Activated CD4-positive, CD25-positive, alpha-beta regulatory T cell treated with anti-CD3 and anti-CD28 coated beads, Interleukin-2, amount 50 U/mL, for 24 hours (primary cell): ENCODE data around the gene MRPL53.
"Not testable (repeated sequence)": the region's sequence is repeated elsewhere in the genome, so short reads cannot be mapped to it uniquely, and the experiment has no call there.

Experiments used
- ATAC-seq, 2 donors: fragments of 150-1000 bp; cut with Tn5 transposase; one replicate each; pipeline ENCODE4 v1.10.0; 2021; ENCODE audit warnings: mild to moderate bottlenecking in 1 of 2, moderate library complexity in 1 of 2

Gene MRPL53

DNA sequence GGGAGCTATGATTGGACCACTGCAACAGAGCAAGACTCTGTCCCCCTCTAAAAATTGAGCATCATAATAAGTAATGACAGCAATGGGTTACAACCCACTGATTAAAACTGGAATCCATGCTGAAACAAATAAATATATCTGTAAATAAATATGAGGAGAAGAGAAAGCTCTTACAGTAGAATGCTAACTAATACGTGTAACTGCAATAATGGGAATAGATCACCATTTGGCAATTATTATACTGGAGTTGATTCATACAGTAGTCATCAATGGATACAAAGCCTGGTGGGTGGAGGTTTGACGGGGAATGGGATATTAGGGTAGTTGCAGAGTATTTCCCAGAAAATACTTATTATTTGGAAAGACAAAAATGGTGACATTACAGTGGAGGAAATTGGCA, 23.7 kb downstream of the MRPL53 start:
- ATAC-seq, result no peak

DNA sequence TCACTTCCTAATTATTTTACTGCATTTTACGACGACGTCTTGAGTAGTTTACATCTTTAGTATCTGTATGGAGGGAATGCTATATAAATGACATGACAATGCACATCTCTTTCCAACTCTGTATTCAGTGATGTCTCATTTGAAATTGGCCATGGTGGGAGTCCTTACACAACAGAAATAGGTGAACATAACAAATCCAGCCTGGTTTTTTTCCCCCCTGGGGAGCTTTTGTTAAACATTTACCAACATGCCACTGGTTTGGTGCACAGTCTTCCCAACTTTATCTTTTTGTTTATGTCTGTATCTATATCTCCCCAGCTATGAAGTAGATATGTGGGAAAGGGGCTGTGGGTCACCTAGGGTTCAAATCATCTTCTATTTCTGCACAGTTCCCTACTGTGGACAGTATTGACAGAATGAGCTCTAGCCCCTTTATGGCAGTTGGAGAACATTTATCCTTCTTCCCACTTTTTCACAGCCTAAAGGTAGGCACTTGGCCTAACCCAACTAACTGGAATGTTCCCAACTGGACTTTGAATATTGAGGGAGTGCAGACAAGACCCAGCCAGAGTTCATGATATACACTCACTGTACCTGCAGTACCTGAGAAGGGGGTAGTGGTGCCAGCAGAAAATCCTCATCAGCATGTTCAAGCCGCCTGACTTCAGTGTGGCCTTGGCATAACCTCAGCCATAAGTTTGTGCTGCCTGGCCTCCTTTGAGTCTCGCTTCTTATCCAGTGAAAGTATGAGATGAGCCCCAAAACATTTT, 25.1 kb downstream of the MRPL53 start:
- no peak for ATAC-seq

DNA sequence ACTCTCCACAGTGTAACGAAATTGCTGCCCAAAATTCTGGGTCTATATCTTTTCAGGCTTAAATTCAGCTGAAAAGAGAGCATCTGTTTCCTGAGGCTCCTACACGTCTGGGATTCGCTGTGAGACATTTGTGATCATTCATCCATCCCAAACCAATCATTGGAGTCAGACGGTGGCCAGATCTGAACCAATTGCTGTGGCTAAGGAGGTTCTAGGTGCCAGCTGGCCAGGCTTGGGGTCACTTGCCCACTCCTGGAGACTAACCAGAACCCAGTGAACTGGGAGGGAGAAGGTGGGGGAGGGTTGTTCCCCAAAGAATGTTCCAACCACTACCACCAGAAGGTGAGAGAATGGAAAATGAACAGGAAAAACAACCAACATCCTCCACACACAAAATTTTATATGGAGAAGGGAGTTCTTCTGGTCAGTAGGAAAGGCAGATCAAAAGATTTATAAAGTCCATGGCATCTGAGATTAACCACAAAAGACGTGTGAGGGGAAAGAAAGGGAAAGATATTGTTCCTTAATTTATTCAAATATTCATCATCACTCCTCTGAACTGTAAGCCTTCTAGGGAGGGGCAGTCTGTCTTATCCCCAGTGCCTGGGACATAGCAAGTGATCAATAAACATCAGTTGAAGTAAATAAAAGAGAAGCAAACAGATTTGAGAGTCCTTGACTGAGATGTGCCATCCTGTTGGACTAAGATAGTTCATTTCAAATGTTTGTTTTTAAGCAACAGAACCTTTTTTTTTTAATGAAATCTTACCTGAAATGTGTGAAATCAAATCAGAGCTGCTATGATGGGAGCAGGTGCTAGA, 27.8 kb downstream of the MRPL53 start:
- no peak for ATAC-seq

DNA sequence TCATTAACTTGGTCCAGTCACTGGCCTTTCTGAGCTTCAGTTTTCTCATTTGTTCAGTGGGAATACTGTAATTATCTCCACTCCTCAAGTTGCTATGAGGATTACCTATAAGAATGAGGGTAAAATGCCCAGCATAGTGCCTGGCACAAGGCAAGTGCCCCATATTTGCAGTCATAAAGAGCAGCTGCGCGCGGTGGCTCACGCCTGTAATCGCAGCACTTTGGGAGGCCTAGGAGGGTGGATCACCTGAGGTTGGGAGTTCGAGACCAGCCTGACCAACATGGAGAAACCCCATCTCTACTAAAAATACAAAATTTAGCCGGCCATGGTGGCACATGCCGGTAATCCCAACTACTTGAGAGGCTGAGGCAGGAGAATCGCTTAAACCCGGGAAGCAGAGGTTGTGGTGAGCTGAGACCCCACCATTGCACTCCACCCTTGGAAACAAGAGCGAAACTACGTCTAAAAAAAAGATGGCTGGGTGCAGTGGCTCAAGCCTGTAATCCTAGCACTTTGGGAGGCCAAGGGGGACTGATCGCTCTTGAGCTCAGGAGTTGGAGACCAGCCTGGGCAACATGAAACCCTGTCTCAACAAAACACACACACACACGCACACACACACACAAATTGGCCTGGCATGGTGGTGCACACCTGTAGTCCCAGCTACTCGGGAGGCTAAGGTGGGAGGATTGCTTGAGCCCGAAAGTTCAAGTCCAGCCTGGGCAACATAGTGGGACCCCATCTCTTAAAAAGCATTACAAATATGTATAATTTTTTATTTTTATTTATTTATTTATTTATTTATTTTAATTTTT, 29.8 kb downstream of the MRPL53 start:
- ATAC-seq, result not testable (repeated sequence)

DNA sequence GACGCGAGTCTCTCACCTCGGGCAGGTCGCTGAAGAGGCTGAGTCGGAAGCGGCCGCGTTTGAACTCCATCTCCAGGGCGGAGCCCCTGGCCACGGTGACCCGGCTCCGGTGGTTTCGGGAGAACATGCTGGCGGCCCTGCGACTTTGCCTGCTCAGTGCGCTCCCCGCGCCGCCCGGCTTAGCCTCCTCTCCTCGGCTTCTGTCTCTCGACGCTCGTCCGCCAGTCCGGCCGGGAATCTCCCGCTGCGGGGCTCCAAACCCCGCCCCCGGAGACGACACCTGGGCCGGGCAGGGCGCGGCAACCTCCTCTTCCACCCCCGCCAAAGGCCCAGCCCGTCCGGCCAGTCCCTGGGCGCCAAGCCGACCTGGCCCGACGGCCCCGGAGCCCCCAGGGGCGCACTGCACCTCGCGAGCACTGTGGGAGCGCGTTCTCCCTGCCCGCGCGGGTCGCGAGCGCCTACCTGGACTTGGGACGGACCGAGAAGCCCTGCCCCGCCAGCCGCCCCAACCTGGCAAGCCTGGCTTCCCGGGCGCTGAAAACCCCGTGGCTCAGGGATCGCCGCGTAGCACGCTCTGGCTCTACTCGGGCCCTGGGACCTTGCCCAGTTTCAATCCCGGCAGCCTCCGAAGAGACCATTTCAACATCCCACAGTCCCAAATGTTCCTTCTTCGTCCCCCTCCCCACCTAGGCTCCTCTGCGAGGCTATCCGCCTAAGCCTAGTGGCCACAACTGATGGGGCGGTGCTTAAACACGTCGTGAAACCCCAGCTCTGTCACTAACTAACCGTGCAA, 30.6 kb downstream of the MRPL53 start, which contains the start of gene RTKN:
RTKN (minus strand) TSS at position 248 of the 793 bp plus-strand sequence; CDS start at position 127, 121 bp downstream.
- peak; percentile 31 to 55 for ATAC-seq

DNA sequence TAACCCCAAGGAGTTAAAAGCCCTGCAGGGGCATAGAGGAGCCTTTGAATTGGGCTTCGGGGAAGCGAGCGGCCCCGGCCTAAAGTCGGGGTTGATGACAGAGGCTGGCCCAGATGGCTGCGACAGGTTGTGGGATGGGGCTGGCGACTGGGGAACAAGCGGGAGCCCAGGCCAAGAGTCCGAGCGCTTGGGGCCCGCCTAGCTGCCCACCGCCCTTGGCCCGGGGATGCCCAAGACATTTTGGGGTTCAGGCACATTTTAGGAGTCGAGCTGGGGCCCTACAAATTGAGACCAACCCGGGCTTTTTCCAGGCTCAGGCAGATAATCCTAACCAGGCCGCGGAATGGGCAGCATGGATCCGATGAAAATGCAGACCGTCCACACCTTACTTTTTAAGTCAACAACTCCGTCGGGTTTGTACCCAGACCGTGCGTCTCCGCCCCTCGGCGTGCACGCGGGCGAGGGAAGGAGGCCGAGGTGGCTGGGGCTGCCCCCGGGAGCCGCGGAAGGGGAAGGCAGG, 31.2 kb downstream of the MRPL53 start:
- no peak for ATAC-seq

DNA sequence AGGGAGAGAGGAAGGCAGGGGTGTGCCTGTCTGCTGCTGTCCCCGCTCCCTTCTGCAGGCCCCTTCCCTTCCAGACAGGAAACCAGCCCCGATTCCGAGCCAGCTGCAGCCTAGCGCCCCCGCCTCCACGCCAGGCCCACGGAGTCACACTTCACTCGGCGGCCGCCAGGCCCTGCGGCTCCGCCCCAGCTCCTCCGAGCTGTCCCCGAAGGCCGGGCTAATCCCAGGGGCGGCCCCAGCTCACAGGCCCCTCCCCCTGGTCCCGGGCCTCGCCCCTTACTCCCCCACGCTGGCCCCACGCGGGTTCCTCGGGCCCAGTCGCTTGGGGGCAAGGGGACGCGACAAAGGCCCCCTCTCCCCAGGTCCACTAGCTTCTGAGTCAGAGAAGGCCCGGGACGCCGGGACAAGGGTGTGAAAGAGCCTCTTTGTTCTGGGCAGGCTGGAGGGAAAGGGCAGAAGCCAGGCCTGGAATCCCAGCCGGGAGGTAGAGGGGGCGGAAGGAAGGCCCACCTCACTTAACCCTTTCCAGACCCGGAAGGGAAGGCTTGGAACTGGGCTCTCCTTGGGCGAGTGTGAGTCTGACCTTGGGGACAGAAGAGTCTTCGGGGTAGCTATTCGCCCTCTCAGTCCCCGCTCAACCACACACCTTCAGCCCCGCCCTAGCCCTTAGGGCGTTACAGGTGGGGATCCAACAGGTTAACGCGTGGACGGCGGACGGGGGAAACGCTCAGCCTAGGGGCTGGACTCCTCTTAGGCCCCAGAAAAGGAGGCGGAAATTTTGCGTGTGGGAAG, 31.9 kb downstream of the MRPL53 start:
- peak; percentile 79 to 84 for ATAC-seq

DNA sequence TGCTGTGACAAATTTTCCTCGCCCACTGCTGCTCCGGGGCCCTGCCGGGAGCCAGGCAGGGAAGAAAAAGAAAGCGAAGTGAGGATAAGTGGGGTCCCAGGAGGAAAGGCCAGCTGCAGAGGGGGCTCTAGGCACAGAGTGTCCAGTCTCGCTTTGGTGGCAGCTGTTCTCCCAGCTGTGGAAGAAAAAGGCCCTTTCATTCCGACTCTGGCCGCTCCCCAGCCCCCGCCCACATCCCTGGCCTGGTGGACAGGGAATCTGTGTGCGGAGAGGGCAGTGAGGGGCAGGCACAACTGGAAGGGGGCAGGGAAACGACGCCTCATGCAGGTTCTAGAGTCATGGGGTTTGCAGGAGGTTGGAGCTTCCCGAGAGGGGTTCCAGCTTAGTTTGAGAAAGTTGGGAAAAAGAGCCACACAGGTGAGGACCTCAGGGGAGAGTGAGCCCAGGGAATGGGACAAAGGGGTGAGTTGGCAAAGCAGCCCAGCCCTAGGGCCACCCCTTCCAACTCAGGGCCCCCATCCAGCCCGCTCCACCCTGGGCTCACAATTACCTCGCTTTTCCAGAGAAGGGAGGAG, 32.6 kb downstream of the MRPL53 start:
- ATAC-seq, result no peak

DNA sequence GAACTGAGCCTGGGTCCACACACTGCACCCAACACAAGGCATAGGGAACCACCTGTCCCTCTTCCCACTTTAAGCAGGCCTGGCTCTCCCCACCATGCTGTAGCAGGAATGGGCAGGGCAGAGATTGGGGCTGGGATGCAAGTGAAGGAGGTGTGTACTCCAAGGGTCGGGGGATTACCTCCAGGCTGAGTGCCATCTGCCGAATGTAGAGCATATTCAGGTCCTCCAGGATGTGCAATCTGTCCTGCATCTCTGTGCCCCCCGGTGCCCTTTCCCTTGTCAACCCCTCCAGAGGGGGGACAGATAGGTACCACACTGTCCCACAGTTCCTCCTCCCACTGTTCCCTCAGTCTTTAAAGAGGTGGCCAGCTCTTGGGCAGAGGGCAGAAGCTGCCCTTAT, 33.1 kb downstream of the MRPL53 start:
- no peak for ATAC-seq

DNA sequence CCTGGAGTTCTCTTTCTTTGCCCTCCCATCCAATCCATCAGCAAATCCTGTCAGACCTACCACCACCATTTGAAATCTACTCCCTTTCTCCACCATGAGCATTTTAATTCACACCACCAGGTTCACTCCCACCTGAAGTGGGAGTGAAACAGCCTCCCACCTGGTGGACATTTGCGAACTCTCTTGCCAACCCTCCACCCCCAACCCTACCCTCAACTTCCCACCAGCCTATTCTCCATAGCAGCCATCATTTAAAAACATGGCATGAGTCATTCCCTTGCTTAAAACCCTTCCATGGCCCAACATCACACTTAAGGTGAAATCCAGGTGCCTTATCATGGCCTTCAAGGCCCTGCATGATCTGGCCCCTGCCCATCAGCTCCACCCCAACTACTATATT, 34.2 kb downstream of the MRPL53 start:
- no peak for ATAC-seq

DNA sequence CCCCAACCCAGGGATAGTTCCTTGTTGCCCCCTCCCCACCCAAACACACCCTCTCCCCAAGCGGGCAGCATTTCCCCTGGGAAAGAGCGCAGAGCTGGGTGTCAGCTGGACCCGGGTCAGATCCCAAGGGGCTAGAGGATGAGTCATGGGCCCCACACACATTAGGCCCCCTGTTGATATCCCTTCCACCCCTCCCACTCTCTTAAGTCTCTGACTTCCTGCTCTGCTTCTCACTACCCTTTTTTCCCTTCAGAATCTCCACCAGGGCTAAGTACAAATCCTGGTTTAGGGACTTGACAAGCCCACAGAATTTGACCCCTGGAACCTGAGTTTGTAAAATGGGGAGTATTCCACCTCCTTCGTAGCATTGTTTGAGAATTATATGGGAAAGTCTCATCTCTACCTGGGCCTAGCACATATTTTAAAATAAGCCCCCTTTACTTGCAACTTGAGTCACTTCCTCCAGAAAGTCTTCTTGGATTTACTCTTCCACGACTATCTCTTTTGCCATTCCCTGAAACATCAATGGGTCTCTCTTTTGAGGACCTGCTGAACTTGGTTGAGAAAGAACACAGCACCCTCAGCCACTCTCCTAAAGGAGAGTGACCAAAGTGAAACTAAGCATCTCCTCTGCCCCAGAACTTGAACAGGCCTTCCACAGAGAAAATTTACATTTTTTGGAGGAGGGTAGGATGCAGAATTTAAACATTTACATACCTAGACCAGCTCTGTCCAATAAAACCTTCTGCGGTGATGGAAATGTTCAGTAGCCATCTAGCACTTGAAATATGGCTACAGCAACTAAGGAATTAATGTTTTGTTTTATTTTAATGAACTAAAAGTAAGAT, 35.4 kb downstream of the MRPL53 start:
- ATAC-seq, result no peak

DNA sequence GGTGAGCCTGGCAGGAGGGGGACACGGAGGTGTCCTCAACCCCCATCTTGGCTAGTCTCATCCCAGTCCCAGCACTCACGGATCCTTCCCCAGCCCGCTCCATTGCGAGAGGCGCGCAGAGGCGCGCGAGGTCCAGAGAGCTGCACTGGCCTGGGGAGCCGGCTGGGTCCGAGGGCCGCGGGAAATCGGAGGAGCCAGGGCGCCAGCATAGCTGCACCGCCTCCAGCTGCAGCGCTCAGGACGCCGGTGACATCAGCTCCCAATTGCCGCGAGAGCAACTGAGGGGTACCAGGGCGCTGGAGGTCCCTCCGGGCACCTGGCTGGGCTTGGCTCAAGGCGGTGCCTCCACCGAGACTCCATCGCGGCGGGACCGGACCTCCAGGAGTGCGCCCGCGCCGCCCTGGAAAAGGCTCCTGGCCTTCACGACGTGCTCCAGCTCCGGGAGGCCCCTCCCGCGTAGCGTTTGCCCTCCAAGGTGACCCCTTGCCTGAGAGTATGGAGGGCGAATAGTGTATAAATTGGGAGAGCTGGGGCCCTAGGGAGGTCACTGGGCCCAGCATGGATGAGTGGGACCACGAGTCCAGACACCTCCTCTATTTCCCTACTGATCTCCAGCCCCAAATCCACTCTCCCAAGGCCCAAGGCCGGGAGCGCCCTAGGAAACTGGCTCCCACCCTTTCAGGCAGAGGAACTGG, 36.2 kb downstream of the MRPL53 start:
- ATAC-seq, result no peak

DNA sequence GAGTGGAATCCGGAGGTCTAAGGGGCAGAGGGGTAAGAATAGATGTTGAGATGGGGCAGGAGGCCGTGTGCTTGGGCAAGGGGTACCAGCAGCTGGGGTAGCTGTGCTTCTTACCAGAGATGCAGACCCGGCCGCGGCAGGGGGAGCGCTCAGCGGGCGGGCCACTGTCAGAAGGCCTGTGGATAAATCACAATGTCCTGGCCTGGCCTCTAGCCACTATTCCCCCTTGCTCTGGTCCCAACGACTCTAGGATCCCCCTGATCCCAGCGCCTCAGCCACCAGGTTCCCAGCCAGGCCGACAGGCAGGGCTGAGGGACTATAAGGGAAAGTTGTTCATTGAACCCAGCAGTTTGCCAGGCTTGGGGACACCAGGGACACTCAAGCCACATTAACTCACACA, 42.0 kb downstream of the MRPL53 start:
- ATAC-seq, result no peak

DNA sequence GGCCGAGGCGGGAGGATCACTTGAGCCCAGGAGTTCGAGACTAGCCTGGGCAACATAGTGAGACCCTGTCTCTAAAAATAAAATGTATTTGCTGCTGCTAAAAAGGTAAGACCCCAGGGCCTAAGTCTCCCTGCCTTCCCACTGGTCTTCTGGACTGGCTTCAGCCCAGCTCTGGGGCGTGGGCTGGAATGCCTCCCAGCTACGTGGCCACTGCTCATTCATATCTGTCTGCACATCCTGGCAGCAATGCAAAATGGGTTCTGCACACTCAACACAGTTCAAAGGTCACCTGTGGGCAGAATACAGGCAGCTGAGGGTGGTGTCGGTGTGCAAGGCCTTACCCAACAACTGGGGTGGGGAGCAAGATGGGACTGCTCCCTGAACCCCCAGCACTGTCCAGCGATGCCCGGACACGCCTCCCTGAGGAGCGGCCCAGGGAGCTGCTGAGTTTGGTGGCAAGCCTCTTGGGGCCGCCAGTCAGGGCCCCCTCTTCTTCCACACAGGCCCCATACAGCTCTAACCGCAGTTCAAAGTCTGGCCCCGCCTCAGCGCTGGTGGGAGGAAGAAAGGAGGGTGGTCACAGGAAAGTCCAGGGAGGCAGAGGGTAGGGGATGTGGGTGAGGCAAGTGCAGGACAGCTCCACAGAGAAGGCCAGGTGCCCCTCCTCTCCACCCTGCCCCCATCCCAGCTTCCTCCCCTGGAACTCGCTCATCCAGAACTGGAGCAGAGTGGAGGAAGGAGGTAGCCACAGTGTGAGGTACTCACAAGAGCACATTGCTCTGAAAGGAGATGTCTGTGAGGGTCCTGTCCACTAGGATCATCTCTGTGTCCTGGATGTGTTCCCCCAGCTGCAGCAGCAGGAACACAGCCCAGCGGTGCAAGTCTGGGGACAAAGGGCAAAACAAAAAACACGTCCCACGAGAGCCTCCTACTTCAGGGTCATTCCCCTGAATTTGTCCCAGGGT, 42.7 kb downstream of the MRPL53 start:
- no peak for ATAC-seq

DNA sequence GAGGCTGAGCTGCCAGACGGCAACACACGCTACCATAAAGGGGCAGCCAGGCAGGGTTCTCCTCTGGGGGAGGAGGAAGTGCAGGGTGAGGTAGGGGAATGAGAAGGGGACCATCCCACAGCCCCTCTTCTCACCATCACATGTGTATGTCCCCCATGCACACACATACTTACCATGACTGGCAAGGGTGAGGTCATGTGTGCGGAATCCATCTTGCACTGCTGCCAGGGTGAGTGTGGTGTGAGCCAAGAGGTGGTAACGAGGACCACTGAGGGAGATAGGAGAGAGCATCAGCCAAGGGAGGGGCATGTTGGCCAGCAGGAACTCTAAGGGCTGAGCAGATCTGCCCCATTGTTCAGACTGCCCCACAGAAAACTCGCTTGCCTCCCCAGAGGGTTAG, 43.8 kb downstream of the MRPL53 start:
- no peak for ATAC-seq

DNA sequence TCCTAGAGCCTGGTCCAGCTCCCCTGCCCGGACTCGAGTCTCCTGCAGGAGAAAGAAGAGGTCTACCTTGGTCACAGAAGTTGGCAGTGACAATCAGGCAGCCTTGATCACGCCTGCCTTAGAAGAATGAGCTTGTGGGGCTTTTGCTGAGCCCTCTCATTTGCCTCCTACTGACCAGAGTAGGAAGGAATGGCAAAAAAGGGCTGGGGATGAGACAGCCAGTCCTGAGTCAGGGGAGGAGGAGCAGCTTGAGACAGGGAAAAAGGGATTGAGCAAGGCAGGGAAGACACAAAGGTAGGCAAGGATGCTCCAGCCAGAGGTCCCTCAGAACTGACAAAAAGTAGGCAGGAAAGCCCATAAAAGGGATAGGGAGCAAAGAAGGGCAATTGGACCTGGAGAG, 44.9 kb downstream of the MRPL53 start:
- no peak for ATAC-seq

DNA sequence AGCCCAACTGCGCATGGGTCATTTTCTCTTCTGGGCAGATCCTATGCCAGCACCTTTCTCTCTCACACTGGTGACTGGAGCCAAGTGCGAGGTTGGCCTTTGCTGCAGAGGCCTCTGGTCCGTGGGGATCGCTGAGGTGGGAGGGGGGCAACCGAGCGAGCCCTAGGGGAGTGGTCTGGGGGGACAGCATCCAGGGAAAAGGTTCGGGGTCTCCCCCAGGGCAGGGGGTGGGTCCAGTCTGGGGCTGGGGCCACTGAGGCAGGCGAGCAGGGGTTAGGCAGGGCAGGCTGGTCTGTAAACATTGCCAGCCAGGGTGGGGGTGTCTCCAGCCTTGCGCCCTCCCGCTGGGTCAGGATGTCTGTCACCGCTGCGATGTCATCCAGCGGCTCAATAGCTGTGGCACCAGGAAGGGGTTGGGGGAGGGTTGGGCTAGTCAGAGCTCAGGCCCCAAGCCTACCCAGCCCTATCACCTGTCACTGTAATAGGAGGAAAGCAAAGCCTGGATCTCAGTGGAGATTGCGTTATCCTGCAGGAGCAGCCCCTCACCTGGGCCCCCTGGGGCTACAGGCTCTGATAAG, 46.2 kb downstream of the MRPL53 start:
- ATAC-seq, result no peak

DNA sequence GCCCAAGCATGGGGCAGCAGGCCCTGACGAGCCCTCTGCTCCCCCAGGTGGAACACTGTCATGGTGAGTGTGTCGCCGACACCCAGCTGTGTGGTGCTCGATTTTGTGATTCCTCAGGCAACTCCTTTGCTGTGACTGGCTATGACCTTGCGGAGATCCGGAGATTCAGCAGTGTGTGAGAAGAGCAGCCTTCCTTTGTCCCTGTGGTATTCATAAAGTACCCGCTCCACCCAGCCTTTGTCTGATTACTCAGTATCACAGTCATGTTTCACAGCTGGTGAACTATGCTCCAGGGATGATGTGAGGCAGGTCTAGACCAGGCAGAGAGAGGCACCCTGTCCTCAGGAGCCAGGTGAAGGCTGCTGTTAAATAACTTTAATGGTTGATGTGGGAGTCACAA, 47.0 kb downstream of the MRPL53 start:
- no peak for ATAC-seq
